ENCODE data around the gene WDR31.
"Not testable (repeated sequence)": the region's sequence is repeated elsewhere in the genome, so short reads cannot be mapped to it uniquely, and the experiment has no call there.

Gene WDR31

GRCh38 chr9:113340011-113340699, at the start of gene WDR31:
Gene WDR31 (minus strand): TSS chr9:113340275. CDS start chr9:113332022, 8,253 bp downstream.
- peak; percentile 62 for DNase-seq

- DNase-seq, result no peak
Observed at GRCh38 chr9:113389451-113389850, 49.4 kb upstream of the WDR31 start.

- no peak for DNase-seq
Observed at GRCh38 chr9:113388833-113389232, 48.8 kb upstream of the WDR31 start.

- DNase-seq, result no peak
Observed at GRCh38 chr9:113387560-113388230, 47.6 kb upstream of the WDR31 start.

GRCh38 chr9:113386571-113387393, 46.7 kb upstream of the WDR31 start:
- DNase-seq, result no peak

- DNase-seq, result no peak
Observed at GRCh38 chr9:113381909-113382411, 41.9 kb upstream of the WDR31 start.

GRCh38 chr9:113381441-113381840, 41.4 kb upstream of the WDR31 start:
- DNase-seq, result not testable (repeated sequence)

GRCh38 chr9:113380869-113381378, 40.8 kb upstream of the WDR31 start:
- DNase-seq, result no peak

- not testable (repeated sequence) for DNase-seq
Observed at GRCh38 chr9:113379829-113380210, 39.7 kb upstream of the WDR31 start.

- not testable (repeated sequence) for DNase-seq
Observed at GRCh38 chr9:113379094-113379828, 39.2 kb upstream of the WDR31 start.

GRCh38 chr9:113376634-113377567, 36.8 kb upstream of the WDR31 start, which contains the start of gene HDHD3:
Gene HDHD3 (minus strand): TSS chr9:113376986. CDS start chr9:113374354, 2,632 bp downstream.
- peak; percentile 11 for DNase-seq

GRCh38 chr9:113375057-113376023, 35.3 kb upstream of the WDR31 start:
- no peak for DNase-seq

- no peak for DNase-seq
Observed at GRCh38 chr9:113373676-113374392, 33.8 kb upstream of the WDR31 start.

GRCh38 chr9:113373256-113373655, 33.2 kb upstream of the WDR31 start:
- DNase-seq, result no peak

- no peak for DNase-seq
Observed at GRCh38 chr9:113372059-113372458, 32.0 kb upstream of the WDR31 start.

- no peak for DNase-seq
Observed at GRCh38 chr9:113370806-113371325, 30.8 kb upstream of the WDR31 start.

- DNase-seq, result no peak
Observed at GRCh38 chr9:113369855-113370140, 29.7 kb upstream of the WDR31 start.

- DNase-seq, result no peak
Observed at GRCh38 chr9:113368982-113369854, 29.1 kb upstream of the WDR31 start.
